Tibial nerve (tissue), 4 donors: ENCODE measurements around the gene TLDC2.

Experiments used
- EP300 ChIP-seq, 2 donors: sonication (generic); formaldehyde crosslinking; IDR thresholded peaks; one replicate each; pipeline ENCODE4 v1.6.1; 2017; ENCODE audit warnings: antibody characterized with exemption in 2 of 2, mild to moderate bottlenecking in 1 of 2
- TF ChIP-seq, protein P1 (sequence below), 5 experiments: fragments of 200-600 bp in 3 of 5; fragments of 450-650 bp in 2 of 5; sonication (generic) in 3 of 5; IDR thresholded peaks; one replicate each; pipeline ENCODE4 v1.5.1; 2016 to 2019; ENCODE audit warnings: antibody characterized with exemption in 5 of 5, mild to moderate bottlenecking in 3 of 5, moderate library complexity in 2 of 5

DNA sequence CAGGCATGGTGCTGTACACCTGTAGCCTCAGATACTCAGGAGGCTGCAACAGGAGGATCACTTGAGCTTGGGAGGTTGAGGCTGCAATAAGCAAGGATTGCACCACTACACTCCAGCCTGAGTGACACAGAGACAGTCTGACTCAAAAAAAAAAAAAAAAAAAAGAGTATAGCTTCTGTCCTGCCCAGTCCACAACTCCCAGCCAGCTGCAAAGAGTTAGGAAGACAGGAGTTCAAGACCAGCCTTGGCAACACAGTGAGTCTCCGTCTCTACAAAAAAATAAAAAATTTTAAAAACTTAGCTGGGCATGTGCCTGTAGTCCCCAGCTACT is 28.3 kb upstream of the TLDC2 start:
- TF ChIP-seq, protein P1, sequence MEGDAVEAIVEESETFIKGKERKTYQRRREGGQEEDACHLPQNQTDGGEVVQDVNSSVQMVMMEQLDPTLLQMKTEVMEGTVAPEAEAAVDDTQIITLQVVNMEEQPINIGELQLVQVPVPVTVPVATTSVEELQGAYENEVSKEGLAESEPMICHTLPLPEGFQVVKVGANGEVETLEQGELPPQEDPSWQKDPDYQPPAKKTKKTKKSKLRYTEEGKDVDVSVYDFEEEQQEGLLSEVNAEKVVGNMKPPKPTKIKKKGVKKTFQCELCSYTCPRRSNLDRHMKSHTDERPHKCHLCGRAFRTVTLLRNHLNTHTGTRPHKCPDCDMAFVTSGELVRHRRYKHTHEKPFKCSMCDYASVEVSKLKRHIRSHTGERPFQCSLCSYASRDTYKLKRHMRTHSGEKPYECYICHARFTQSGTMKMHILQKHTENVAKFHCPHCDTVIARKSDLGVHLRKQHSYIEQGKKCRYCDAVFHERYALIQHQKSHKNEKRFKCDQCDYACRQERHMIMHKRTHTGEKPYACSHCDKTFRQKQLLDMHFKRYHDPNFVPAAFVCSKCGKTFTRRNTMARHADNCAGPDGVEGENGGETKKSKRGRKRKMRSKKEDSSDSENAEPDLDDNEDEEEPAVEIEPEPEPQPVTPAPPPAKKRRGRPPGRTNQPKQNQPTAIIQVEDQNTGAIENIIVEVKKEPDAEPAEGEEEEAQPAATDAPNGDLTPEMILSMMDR (IDR thresholded peaks at IDR 0.05): no peak
- no peak for TF ChIP-seq EP300 (IDR thresholded peaks at IDR 0.05)
